ENCODE measurements around the gene OR2S2.
"Not testable (repeated sequence)": the region's sequence is repeated elsewhere in the genome, so short reads cannot be mapped to it uniquely, and the experiment has no call there.

OR2S2 gene

GRCh38 chr9:35960039-35960655 is 2.2 kb upstream of the OR2S2 start:
- no peak for DNase-seq

GRCh38 chr9:35956651-35957050 is 1.3 kb downstream of the OR2S2 start:
- DNase-seq, result no peak

GRCh38 chr9:35954942-35955546 is 2.9 kb downstream of the OR2S2 start:
- DNase-seq, result no peak

GRCh38 chr9:35952526-35953191 is 5.3 kb downstream of the OR2S2 start:
- no peak for DNase-seq

GRCh38 chr9:35951736-35952135 is 6.2 kb downstream of the OR2S2 start:
- DNase-seq, result no peak

- no peak for DNase-seq
Measured at GRCh38 chr9:35948901-35949318, 9.0 kb downstream of the OR2S2 start.

GRCh38 chr9:35948451-35948850 is 9.5 kb downstream of the OR2S2 start:
- DNase-seq, result no peak

- DNase-seq, result no peak
Measured at GRCh38 chr9:35945341-35946018, 12.5 kb downstream of the OR2S2 start.

- DNase-seq, result no peak
Measured at GRCh38 chr9:35944841-35945240, 13.1 kb downstream of the OR2S2 start.

GRCh38 chr9:35944173-35944572 is 13.8 kb downstream of the OR2S2 start:
- no peak for DNase-seq

- no peak for DNase-seq
Measured at GRCh38 chr9:35942286-35942685, 15.7 kb downstream of the OR2S2 start.

GRCh38 chr9:35940458-35941407 is 17.2 kb downstream of the OR2S2 start:
- DNase-seq, result no peak

GRCh38 chr9:35939679-35940250 is 18.2 kb downstream of the OR2S2 start:
- no peak for DNase-seq

- DNase-seq, result no peak
Measured at GRCh38 chr9:35938474-35939356, 19.2 kb downstream of the OR2S2 start.

- no peak for DNase-seq
Measured at GRCh38 chr9:35937227-35937626, 20.7 kb downstream of the OR2S2 start.

GRCh38 chr9:35935755-35936509 is 22.0 kb downstream of the OR2S2 start:
- no peak for DNase-seq

GRCh38 chr9:35935261-35935660 is 22.7 kb downstream of the OR2S2 start:
- no peak for DNase-seq

GRCh38 chr9:35934069-35934468 is 23.9 kb downstream of the OR2S2 start:
- not testable (repeated sequence) for DNase-seq

- DNase-seq, result no peak
Measured at GRCh38 chr9:35933550-35934067, 24.3 kb downstream of the OR2S2 start.

GRCh38 chr9:35932735-35933134 is 25.2 kb downstream of the OR2S2 start:
- no peak for DNase-seq

Data from NCI-H1436 treated with DMSO at 0.1 percent for 48 hours (cell line).